Activated B cell treated with CpG ODN at 0.5 μM for 24 hours (primary cell): Measurements from ENCODE around the gene PSMD3. TPM values are rescaled to one million over a fixed set of nuclear protein-coding genes. Genes with fewer than 3 reads are reported as not detected.

Experiments
- ATAC-seq: fragments of 200-7000 bp; cut with Tn5 transposase; one replicate; pipeline ENCODE4 v1.10.0; 2021; ENCODE audit warnings: low read depth, mild to moderate bottlenecking, moderate library complexity
- CTCF ChIA-PET: fragments of 350-600 bp; sonication (Branson Sonifier 250); formaldehyde crosslinking; loops from one replicate; lab custom pipeline; 2021; ENCODE audit warnings: antibody characterized with exemption; lab: Charles Lee
- POLR2A ChIA-PET: fragments of 350-600 bp; sonication (Branson Sonifier 250); formaldehyde crosslinking; loops from one replicate; lab custom pipeline; 2021; ENCODE audit warnings: antibody characterized with exemption; lab: Charles Lee
- DNase-seq: peaks from one replicate; pipeline ENCODE4 v3.0.0; 2022
- H3K27ac Mint-ChIP-seq: one replicate; pipeline ENCODE4 v1.8.0; 2020; ENCODE audit warnings: mixed read lengths
- H3K27me3 Mint-ChIP-seq: one replicate; pipeline ENCODE4 v1.8.0; 2021; ENCODE audit warnings: mixed read lengths
- H3K36me3 Mint-ChIP-seq: one replicate; pipeline ENCODE4 v1.8.0; 2021; ENCODE audit warnings: low read depth, mixed read lengths
- H3K4me1 Mint-ChIP-seq: one replicate; pipeline ENCODE4 v1.8.0; 2021; ENCODE audit warnings: mixed read lengths
- H3K4me3 Mint-ChIP-seq: one replicate; pipeline ENCODE4 v1.8.0; 2020; ENCODE audit warnings: mild to moderate bottlenecking, mixed read lengths
- H3K9me3 Mint-ChIP-seq: one replicate; pipeline ENCODE4 v1.8.0; 2020; ENCODE audit warnings: mixed read lengths
- CTCF ChIP-seq: fragments of 200-600 bp; IDR thresholded peaks from one replicate; pipeline ENCODE4 v1.8.0; 2022; ENCODE audit warnings: antibody characterized with exemption, mild to moderate bottlenecking
- intact Hi-C: fragments of 100-400 bp; cut with micrococcal nuclease; formaldehyde crosslinking; loops from one replicate; pipeline ENCODE4 v1.15.1; 2024
- total RNA-seq: library from RNA; stranded (reverse); gene quantifications from 2 replicates; pipeline ENCODE4 v1.2.3, GENCODE V29; 2022

PSMD3 gene
- total RNA-seq, 1 donor from 2014 or later: 127 TPM

GRCh38 chr17:40021451-40021971 lies 40.9 kb downstream of the PSMD3 start:
- CTCF ChIA-PET: interaction anchor here (1.0 kb wide), 1 partner anchor 65 kb away, joined by 5 read pairs; no protein-coding TSS in a partner anchor
- no peak for ATAC-seq
- H3K4me3 Mint-ChIP-seq: no peak overlapping the region
- H3K4me1 Mint-ChIP-seq: no peaks in the 10 kb centered on the region
- no peaks in the 10 kb centered on the region for H3K9me3 Mint-ChIP-seq
- H3K36me3 Mint-ChIP-seq: peaks cover 71% of the 10 kb centered on the region
- TF ChIP-seq CTCF: no peak
- intact Hi-C loops: no loop called here
- H3K27me3 Mint-ChIP-seq: no peaks in the 10 kb centered on the region
- POLR2A ChIA-PET: no interaction called here
- no peak for DNase-seq
- H3K27ac Mint-ChIP-seq: no peak overlapping the region

- Mint-ChIP-seq H3K36me3 (peaks cover 79% of the 10 kb centered on the region), H3K4me3 (no peak overlapping the region), H3K27me3 (no peaks in the 10 kb centered on the region), H3K27ac (no peak overlapping the region), H3K4me1 (no peaks in the 10 kb centered on the region), H3K9me3 (no peaks in the 10 kb centered on the region)
- TF ChIP-seq CTCF: no peak
- DNase-seq (no peak), ATAC-seq (no peak)
- ChIA-PET CTCF (no interaction called here), POLR2A (interaction anchor here (0.6 kb wide), 1 partner anchor 124 kb away, joined by 6 read pairs; no protein-coding TSS in a partner anchor)
- intact Hi-C loops: no loop called here
These were observed 41.9 kb downstream of the PSMD3 start for GRCh38 chr17:40022497-40022896.

GRCh38 chr17:40022961-40023541 lies 42.4 kb downstream of the PSMD3 start:
- TF ChIP-seq CTCF: no peak
- Mint-ChIP-seq H3K36me3 (peaks cover 79% of the 10 kb centered on the region), H3K27ac (no peak overlapping the region), H3K4me3 (no peak overlapping the region), H3K27me3 (no peaks in the 10 kb centered on the region), H3K9me3 (no peaks in the 10 kb centered on the region), H3K4me1 (no peaks in the 10 kb centered on the region)
- DNase-seq (no peak), ATAC-seq (no peak)
- ChIA-PET POLR2A (interaction anchor here (0.6 kb wide), 1 partner anchor 123 kb away, joined by 6 read pairs; no protein-coding TSS in a partner anchor), CTCF (no interaction called here)
- intact Hi-C loops: no loop called here

- Mint-ChIP-seq H3K27me3 (no peaks in the 10 kb centered on the region), H3K36me3 (peaks cover 79% of the 10 kb centered on the region), H3K9me3 (no peaks in the 10 kb centered on the region), H3K27ac (no peak overlapping the region), H3K4me1 (no peaks in the 10 kb centered on the region), H3K4me3 (no peak overlapping the region)
- ATAC-seq: no peak
- ChIA-PET CTCF (interaction anchor here (1.1 kb wide), 1 partner anchor 168 kb away, joined by 3 read pairs; no protein-coding TSS in a partner anchor), POLR2A (no interaction called here)
- intact Hi-C loops: no loop called here
- DNase-seq: no peak
- TF ChIP-seq CTCF: no peak
These were observed 43.1 kb downstream of the PSMD3 start for GRCh38 chr17:40023590-40024292.

- H3K36me3 Mint-ChIP-seq: peaks cover 80% of the 10 kb centered on the region
- H3K27me3 Mint-ChIP-seq: no peaks in the 10 kb centered on the region
- no peak for TF ChIP-seq CTCF
- DNase-seq (no peak), ATAC-seq (no peak)
- no peaks in the 10 kb centered on the region for H3K9me3 Mint-ChIP-seq
- no peaks in the 10 kb centered on the region for H3K4me1 Mint-ChIP-seq
- no peak overlapping the region for H3K27ac Mint-ChIP-seq
- no peak overlapping the region for H3K4me3 Mint-ChIP-seq
- intact Hi-C loops: no loop called here
- ChIA-PET POLR2A (no interaction called here), CTCF (interaction anchor here (1.0 to 2.7 kb wide), 3 partner anchors 9 to 167 kb away, joined by 3 to 13 read pairs (median 3); partner anchors contain the start of gene CSF3)
These were observed 44.3 kb downstream of the PSMD3 start for GRCh38 chr17:40024901-40025300.
